ENCODE data around the gene MGRN1. TPM values are rescaled to one million over a fixed set of nuclear protein-coding genes. Genes with fewer than 3 reads are reported as not detected.

MGRN1 gene
- total and polyA plus RNA-seq, 2 of the 13 experiments (the other 11 are each of a cell fraction or from before 2014, with no cell fraction given), result 11.9 to 12.6 TPM

GRCh38 chr16:4663777-4664465, 39.3 kb downstream of the MGRN1 start (continued):
- TF ChIP-seq ZC3H13 (CRISPR knock-in tag; IDR thresholded peaks at IDR 0.05) (0 out of 2 replicates have a peak, but pooled peaks have one; percentile 56), MLLT10 (CRISPR knock-in tag; IDR thresholded peaks at IDR 0.05) (no peak), ZNF274 (CRISPR knock-in tag; IDR thresholded peaks at IDR 0.05) (peak; percentile 98), TEF (CRISPR knock-in tag; IDR thresholded peaks at IDR 0.05) (no peak; the same call in 1 of the 2 replicates), ATF2 (CRISPR knock-in tag; IDR thresholded peaks at IDR 0.05) (peak; percentile 74), ZNF850 (CRISPR knock-in tag; conservative IDR thresholded peaks at IDR 0.05) (no peak), RBFOX2 (IDR thresholded peaks at IDR 0.05; ENCODE audit: low read depth, low read length) (peak; percentile 79), TP53 (CRISPR knock-in tag; conservative IDR thresholded peaks at IDR 0.05) (no peak), ZNF597 (CRISPR knock-in tag; IDR thresholded peaks at IDR 0.05) (no peak), CHD4 (IDR thresholded peaks at IDR 0.05; ENCODE audit: borderline replicate concordance, low read length) (no peak), ZNF441 (CRISPR knock-in tag; IDR thresholded peaks at IDR 0.05; ENCODE audit: borderline replicate concordance) (peak; percentile 82), ZNF354B (CRISPR knock-in tag; IDR thresholded peaks at IDR 0.05) (no peak), ZSCAN9 (CRISPR knock-in tag; IDR thresholded peaks at IDR 0.05; ENCODE audit: borderline replicate concordance) (peak; percentile 57; the same call in 1 of the 2 replicates), ZFP36L2 (CRISPR knock-in tag; IDR thresholded peaks at IDR 0.05) (peak; percentile 70; the same call in 1 of the 2 replicates), E2F2 (CRISPR knock-in tag; IDR thresholded peaks at IDR 0.05; ENCODE audit: borderline replicate concordance) (peak; percentile 59; the same call in 1 of the 2 replicates), BORCS8-MEF2B (CRISPR knock-in tag; IDR thresholded peaks at IDR 0.05) (peak; percentile 97), SRF (IDR thresholded peaks at IDR 0.05; ENCODE audit: low read depth, low read length) (peak; percentile 99), FOXK2 (IDR thresholded peaks at IDR 0.05) (peak; percentile 80), NCOA2 (CRISPR knock-in tag; IDR thresholded peaks at IDR 0.05) (peak; percentile 83), ZNF432 (CRISPR knock-in tag; IDR thresholded peaks at IDR 0.05; ENCODE audit: borderline replicate concordance) (no peak), TCF7L2 (IDR thresholded peaks at IDR 0.05; ENCODE audit: low read depth, low read length) (no peak)
- TF ChIP-seq, protein P1, sequence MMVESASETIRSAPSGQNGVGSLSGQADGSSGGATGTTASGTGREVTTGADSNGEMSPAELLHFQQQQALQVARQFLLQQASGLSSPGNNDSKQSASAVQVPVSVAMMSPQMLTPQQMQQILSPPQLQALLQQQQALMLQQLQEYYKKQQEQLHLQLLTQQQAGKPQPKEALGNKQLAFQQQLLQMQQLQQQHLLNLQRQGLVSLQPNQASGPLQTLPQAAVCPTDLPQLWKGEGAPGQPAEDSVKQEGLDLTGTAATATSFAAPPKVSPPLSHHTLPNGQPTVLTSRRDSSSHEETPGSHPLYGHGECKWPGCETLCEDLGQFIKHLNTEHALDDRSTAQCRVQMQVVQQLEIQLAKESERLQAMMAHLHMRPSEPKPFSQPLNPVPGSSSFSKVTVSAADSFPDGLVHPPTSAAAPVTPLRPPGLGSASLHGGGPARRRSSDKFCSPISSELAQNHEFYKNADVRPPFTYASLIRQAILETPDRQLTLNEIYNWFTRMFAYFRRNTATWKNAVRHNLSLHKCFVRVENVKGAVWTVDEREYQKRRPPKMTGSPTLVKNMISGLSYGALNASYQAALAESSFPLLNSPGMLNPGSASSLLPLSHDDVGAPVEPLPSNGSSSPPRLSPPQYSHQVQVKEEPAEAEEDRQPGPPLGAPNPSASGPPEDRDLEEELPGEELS (CRISPR knock-in tag; IDR thresholded peaks at IDR 0.05), result no peak
- TF ChIP-seq, protein P2, sequence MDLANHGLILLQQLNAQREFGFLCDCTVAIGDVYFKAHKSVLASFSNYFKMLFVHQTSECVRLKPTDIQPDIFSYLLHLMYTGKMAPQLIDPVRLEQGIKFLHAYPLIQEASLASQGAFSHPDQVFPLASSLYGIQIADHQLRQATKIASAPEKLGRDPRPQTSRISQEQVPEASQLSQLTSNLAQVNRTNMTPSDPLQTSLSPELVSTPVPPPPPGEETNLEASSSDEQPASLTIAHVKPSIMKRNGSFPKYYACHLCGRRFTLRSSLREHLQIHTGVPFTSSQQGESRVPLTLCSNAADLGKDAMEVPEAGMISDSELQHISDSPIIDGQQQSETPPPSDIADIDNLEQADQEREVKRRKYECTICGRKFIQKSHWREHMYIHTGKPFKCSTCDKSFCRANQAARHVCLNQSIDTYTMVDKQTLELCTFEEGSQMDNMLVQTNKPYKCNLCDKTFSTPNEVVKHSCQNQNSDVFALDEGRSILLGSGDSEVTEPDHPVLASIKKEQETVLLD (CRISPR knock-in tag; IDR thresholded peaks at IDR 0.05; ENCODE audit: low read depth), result peak; percentile 69; the same call in 1 of the 2 replicates

Measured in HepG2 (cell line).